C4-2B (cell line): ENCODE results near the gene CFAP99.

ENCODE experiments used
- ZFX ChIP-seq: fragments of 450-650 bp; IDR thresholded peaks from 2 replicates; pipeline ENCODE4 v1.6.1; 2017
- TF ChIP-seq, protein P1 (sequence below): fragments of 450-650 bp; conservative IDR thresholded peaks from 2 replicates; pipeline ENCODE4 v1.5.1; 2017; ENCODE audit warnings: mild to moderate bottlenecking

DNA sequence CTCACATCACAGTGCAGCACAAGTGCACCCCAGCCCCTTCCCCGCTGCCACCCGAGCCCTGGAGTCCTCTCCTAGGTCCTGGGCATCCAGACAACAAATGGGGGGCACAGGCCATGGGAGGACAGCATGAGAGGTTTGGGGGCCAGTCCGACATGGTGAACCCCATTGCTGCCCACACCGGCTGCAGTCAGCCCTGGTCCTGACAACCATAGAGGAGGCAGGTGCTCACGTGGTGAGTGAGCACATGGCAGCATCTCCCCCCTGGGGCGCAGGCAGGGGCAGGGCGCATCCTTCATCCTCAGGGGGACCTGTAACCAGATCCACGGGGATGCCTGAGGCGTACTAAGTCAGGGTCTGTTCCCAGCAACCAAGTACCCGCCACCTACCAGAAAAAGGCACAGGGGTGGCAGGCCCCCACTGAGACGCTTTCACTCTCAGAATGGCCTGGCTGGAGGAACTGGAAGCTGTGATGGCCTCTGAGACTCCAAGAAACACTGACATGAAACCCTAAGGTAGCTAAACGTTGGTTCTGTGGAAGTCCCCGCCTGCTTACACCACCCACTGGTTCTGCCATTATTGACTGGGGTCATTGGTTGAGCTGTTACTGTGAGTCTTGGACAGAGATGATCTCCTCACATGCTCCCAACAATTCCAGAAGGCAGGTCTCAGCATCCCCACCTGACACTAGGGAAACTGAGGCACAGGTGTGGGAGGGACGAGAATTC, 6.8 kb upstream of the CFAP99 start:
- TF ChIP-seq, protein P1, sequence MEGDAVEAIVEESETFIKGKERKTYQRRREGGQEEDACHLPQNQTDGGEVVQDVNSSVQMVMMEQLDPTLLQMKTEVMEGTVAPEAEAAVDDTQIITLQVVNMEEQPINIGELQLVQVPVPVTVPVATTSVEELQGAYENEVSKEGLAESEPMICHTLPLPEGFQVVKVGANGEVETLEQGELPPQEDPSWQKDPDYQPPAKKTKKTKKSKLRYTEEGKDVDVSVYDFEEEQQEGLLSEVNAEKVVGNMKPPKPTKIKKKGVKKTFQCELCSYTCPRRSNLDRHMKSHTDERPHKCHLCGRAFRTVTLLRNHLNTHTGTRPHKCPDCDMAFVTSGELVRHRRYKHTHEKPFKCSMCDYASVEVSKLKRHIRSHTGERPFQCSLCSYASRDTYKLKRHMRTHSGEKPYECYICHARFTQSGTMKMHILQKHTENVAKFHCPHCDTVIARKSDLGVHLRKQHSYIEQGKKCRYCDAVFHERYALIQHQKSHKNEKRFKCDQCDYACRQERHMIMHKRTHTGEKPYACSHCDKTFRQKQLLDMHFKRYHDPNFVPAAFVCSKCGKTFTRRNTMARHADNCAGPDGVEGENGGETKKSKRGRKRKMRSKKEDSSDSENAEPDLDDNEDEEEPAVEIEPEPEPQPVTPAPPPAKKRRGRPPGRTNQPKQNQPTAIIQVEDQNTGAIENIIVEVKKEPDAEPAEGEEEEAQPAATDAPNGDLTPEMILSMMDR, result no peak
- no peak for TF ChIP-seq ZFX
